Measurements from ENCODE around the gene PPFIA2.

PPFIA2 gene

DNA sequence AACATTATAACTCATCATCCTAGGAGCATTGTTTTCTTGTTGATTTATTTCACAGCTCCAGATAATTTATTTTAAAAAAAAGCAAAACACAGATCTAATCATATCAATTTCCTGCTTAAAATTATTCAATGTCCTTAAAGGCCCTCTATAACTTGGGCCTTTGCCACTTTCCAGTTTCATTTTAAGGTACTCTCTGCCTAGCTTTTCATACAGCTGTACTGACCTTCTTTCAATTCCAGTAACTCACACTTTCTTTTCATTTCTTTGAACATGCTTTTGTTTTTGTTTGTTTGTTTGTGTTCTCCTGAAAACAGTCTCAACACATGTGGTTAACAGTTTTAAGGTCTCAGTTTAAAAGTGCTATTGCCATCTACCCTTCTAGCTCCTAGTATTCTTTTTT lies 399.4 kb downstream of the PPFIA2 start:
- no peak overlapping the region for H3K27ac ChIP-seq
- TF ChIP-seq ZFX (IDR thresholded peaks at IDR 0.05) (no peak), CTCF (conservative IDR thresholded peaks at IDR 0.05) (no peak)

DNA sequence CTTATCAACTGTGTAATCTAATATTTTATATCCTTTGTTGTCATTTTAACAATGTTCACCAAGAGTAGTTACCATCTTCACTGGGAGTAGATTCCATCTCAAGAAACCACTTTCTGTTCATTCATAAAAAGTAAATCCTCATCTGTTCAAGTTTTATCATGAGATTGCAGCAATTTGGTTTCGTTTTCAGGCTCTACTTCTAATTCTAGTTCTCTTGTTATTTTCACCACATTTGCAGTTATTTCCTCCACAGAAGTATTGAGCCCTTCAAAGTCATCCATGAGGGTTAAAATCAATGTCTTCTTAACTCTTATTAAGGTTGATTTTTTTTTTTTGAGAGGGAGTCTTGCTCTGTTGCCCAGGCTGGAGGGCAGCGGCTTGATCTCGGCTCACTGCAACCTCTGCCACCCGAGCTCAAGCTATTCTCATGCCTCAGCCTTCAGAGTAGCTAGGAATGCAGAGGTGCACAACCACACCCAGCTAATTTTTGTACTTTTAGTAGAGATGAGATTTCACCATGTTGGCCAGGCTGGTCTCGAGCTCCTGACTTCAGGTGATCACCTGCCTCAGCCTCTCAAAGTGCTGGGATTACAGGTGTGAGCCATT lies 404.7 kb downstream of the PPFIA2 start:
- TF ChIP-seq ZFX (IDR thresholded peaks at IDR 0.05): no peak
- no peak for TF ChIP-seq CTCF (conservative IDR thresholded peaks at IDR 0.05)
- no peak overlapping the region for H3K27ac ChIP-seq

- H3K27ac ChIP-seq: no peak overlapping the region
- TF ChIP-seq ZFX (IDR thresholded peaks at IDR 0.05): no peak
- TF ChIP-seq CTCF (conservative IDR thresholded peaks at IDR 0.05): no peak
These were observed 408.8 kb downstream of the PPFIA2 start for GRCh38 chr12:81350309-81350708.

DNA sequence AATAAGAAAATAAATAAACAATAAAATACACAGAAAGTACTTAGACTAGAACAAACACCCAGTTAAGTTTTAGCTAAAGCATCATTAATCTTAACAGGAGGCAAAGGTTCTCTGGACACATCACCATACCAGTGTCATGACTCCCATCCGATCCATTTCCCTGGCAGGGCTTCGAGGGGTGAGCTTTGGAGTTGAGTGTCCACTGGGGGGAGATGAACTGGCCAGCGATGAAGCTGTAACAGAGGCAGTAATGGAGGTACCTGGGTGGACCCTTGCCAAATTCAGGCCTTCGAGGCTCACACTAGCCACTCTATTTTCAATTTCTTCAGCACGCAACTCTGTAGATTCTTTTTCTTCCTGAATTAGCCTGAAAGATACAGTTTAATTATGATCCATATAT lies 411.7 kb downstream of the PPFIA2 start:
- H3K27ac ChIP-seq: no peak overlapping the region
- TF ChIP-seq ZFX (IDR thresholded peaks at IDR 0.05) (no peak), CTCF (conservative IDR thresholded peaks at IDR 0.05) (no peak)

- TF ChIP-seq CTCF (conservative IDR thresholded peaks at IDR 0.05) (no peak), ZFX (IDR thresholded peaks at IDR 0.05) (no peak)
- H3K27ac ChIP-seq: no peak overlapping the region
These were observed 418.2 kb downstream of the PPFIA2 start for GRCh38 chr12:81340910-81341309.

DNA sequence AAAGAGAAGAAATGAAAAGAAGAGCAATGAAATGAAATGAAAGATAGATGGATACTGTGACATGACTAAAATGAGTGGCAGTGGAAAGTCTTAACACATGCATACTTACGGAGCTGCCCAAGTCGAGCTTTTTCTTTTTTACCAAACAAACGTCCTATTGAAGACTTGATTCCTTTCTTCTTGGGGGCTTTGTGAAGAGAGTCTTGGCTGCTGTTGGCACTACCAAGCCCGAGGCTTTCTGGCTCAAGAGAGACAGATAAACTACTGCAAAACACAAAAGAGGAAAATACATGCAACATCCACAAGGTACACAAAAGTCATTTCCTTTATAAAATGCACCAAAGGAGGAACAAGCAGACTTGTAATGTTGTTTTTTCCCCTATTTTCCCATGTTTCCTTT lies 420.1 kb downstream of the PPFIA2 start:
- no peak overlapping the region for H3K27ac ChIP-seq
- no peak for TF ChIP-seq CTCF (conservative IDR thresholded peaks at IDR 0.05)
- no peak for TF ChIP-seq ZFX (IDR thresholded peaks at IDR 0.05)

DNA sequence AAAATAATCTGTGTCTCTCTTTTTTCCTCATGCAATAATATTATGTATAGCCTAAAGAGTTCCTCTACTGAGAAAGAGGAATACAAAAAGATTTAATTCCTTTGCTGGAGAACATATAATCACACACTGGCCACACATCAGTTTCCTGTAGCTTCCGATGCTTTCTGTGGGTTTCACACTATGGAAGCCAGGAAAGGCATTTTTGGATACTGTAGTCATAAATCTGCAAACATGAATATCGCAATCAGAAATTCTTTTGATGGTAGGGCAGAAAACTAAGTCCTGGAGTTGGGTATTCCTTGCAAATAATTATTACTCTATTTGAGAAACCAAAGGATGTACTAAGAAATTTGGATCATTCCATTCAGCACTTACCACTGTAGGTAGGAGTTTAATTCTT lies 421.3 kb downstream of the PPFIA2 start:
- TF ChIP-seq ZFX (IDR thresholded peaks at IDR 0.05): no peak
- TF ChIP-seq CTCF (conservative IDR thresholded peaks at IDR 0.05): no peak
- H3K27ac ChIP-seq: no peak overlapping the region
